Liver (tissue), 9 donors: Measurements from ENCODE around the gene ELOA. TPM values are rescaled to one million over a fixed set of nuclear protein-coding genes. Genes with fewer than 3 reads are reported as not detected.

ENCODE experiments used
- DNase-seq: peaks from one replicate; pipeline ENCODE4 v3.0.0-alpha.2; 2017; ENCODE audit warnings: low spot score
- H3K27ac ChIP-seq, 2 donors: one replicate each; pipeline ENCODE4 v1.7.0; 2013; ENCODE audit warnings: inconsistent platforms in 2 of 2, low read length in 2 of 2, control low read depth in 1 of 2, low read depth in 1 of 2, mild to moderate bottlenecking in 1 of 2
- H3K27me3 ChIP-seq, 4 donors: one replicate each; pipeline versions ENCODE4 v1.6.1 to v1.7.0; 2013; ENCODE audit warnings: low read length in 3 of 4, inconsistent platforms in 1 of 4, mild to moderate bottlenecking in 1 of 4, moderate library complexity in 1 of 4; ENCODE audit not compliant: control insufficient read depth in 4 of 4, insufficient read depth in 4 of 4
- H3K36me3 ChIP-seq, 4 donors: one replicate each; pipeline versions ENCODE4 v1.6.1 to v1.7.0; 2013; ENCODE audit warnings: low read length in 3 of 4, mild to moderate bottlenecking in 3 of 4, low read depth in 1 of 4, moderate library complexity in 1 of 4; ENCODE audit not compliant: control insufficient read depth in 4 of 4, insufficient read depth in 3 of 4
- H3K4me1 ChIP-seq, 4 donors: one replicate each; pipeline versions ENCODE4 v1.6.1 to v1.7.0; 2013; ENCODE audit warnings: low read length in 3 of 4, mild to moderate bottlenecking in 3 of 4, moderate library complexity in 1 of 4; ENCODE audit not compliant: control insufficient read depth in 4 of 4, insufficient read depth in 4 of 4
- H3K4me3 ChIP-seq, 3 donors: one replicate each; pipeline versions ENCODE4 v1.6.1 to v1.7.0; 2013; ENCODE audit warnings: low read length in 3 of 3, control low read depth in 1 of 3, low read depth in 1 of 3, mild to moderate bottlenecking in 1 of 3
- H3K9ac ChIP-seq, 2 donors: one replicate each; pipeline ENCODE4 v1.7.0; 2013; ENCODE audit warnings: low read length in 2 of 2, mild to moderate bottlenecking in 2 of 2, moderate library complexity in 2 of 2, control low read depth in 1 of 2, low read depth in 1 of 2
- H3K9me3 ChIP-seq, 4 donors: one replicate each; pipeline versions ENCODE4 v1.6.1 to v1.7.0; 2013; ENCODE audit warnings: low read length in 3 of 4; ENCODE audit not compliant: control insufficient read depth in 4 of 4
- ATF3 ChIP-seq: IDR thresholded peaks from 2 replicates; pipeline ENCODE4 v1.6.1; 2016; ENCODE audit warnings: antibody characterized with exemption
- CTCF ChIP-seq: fragments of 150-350 bp; IDR thresholded peaks from 2 replicates; pipeline ENCODE4 v1.5.1; 2017; ENCODE audit warnings: improper control_type of control experiment, low read depth, low read length; ENCODE audit not compliant: missing input control
- EGR1 ChIP-seq, 2 donors: IDR thresholded peaks; 2 replicates each; pipeline ENCODE4 v1.6.1; 2016 to 2018; ENCODE audit warnings: antibody characterized with exemption in 2 of 2, low read depth in 2 of 2
- FOXA2 ChIP-seq: IDR thresholded peaks from 2 replicates; pipeline ENCODE4 v1.6.1; 2016; ENCODE audit warnings: antibody characterized with exemption
- HNF4G ChIP-seq: IDR thresholded peaks from 2 replicates; pipeline ENCODE4 v1.6.1; 2016; ENCODE audit warnings: antibody characterized with exemption
- JUND ChIP-seq, 2 donors: IDR thresholded peaks; 2 replicates each; pipeline ENCODE4 v1.6.1; 2016; ENCODE audit warnings: antibody characterized with exemption in 2 of 2
- MAX ChIP-seq: IDR thresholded peaks from 2 replicates; pipeline ENCODE4 v1.6.1; 2016; ENCODE audit warnings: antibody characterized with exemption
- RAD21 ChIP-seq, 2 donors: IDR thresholded peaks; 2 replicates each; pipeline ENCODE4 v1.6.1; 2016; ENCODE audit warnings: antibody characterized with exemption in 2 of 2, mild to moderate bottlenecking in 2 of 2
- REST ChIP-seq: IDR thresholded peaks from 2 replicates; pipeline ENCODE4 v1.6.1; 2016; ENCODE audit warnings: antibody characterized with exemption, mild to moderate bottlenecking
- SP1 ChIP-seq: IDR thresholded peaks from 2 replicates; pipeline ENCODE4 v1.6.1; 2018; ENCODE audit warnings: antibody characterized with exemption, mild to moderate bottlenecking
- ZBTB33 ChIP-seq: IDR thresholded peaks from 2 replicates; pipeline ENCODE4 v1.6.1; 2016; ENCODE audit warnings: antibody characterized with exemption
- WGBS: extraction: QIAGEN DNeasy Blood & Tissue Kit; methylation state at CpG from one replicate; pipeline ENCODE4 v1.1.7; 2013; 5-methylcytosine and 5-hydroxymethylcytosine counted together
- polyA plus RNA-seq, 2 donors: library from polyadenylated mRNA; stranded (reverse) in 1 of 2; unstranded in 1 of 2; fragments of 200-250 nt in 1 of 2; fragments of >200 nt in 1 of 2; fragmentation: Nextera tagmentation in 1 of 2; extraction: Ambion mirVana in 1 of 2; gene quantifications; one replicate each; pipeline versions ENCODE4 v1.2.1 to v1.2.3, GENCODE V29; 2013 to 2015
- total RNA-seq, 2 donors: library from RNA; depleted of rRNA; stranded (reverse); fragments of >200 nt; gene quantifications; one replicate each; pipeline ENCODE4 v1.2.3, GENCODE V29; 2014
- donor health status: healthy.
- donor health status: healthy.
- donor health status: healthy.
- donor health status: healthy.
- donor health status: healthy.

The ELOA gene
- total and polyA plus RNA-seq, 4 donors: 11.1 to 34.9 (median 24.3) TPM

- TF ChIP-seq ZBTB33 (no peak), MAX (no peak), EGR1 (IDR thresholded peaks at IDR 0.05; ENCODE audit: low read depth in 2 of 2) (no peak), CTCF (no peak), ATF3 (no peak), FOXA2 (no peak), REST (no peak), JUND (IDR thresholded peaks at IDR 0.05) (no peak), SP1 (no peak), RAD21 (IDR thresholded peaks at IDR 0.05) (no peak), HNF4G (no peak)
- Histone ChIP-seq H3K36me3 (peaks cover 2 to 22% (median 9%) of the 10 kb centered on the region in 4 donors), H3K4me3 (no peak overlapping the region), H3K4me1 (peaks cover 12 to 52% (median 42%) of the 10 kb centered on the region in 4 donors), H3K27ac (peak overlapping the region; percentile 99 to 100), H3K27me3 (no peaks in the 10 kb centered on the region), H3K9ac (no peak overlapping the region), H3K9me3 (no peaks in the 10 kb centered on the region)
- no peak for DNase-seq
- WGBS: 72% methylated on average over 12 of the region's 12 CpGs
Measured at GRCh38 chr1:23798662-23799142, 55.4 kb downstream of the ELOA start.

- Histone ChIP-seq H3K4me1 (peaks cover 12 to 54% (median 43%) of the 10 kb centered on the region in 4 donors), H3K4me3 (peak overlapping the region in 2 of 3 donors; percentile 80), H3K9ac (peak overlapping the region in 1 of 2 donors; percentile 53), H3K9me3 (no peaks in the 10 kb centered on the region), H3K27ac (peak overlapping the region; percentile 99 to 100), H3K36me3 (peaks cover 2 to 25% (median 9%) of the 10 kb centered on the region in 4 donors), H3K27me3 (no peaks in the 10 kb centered on the region)
- no peak for DNase-seq
- 74% methylated on average over 7 of the region's 7 CpGs for WGBS
- TF ChIP-seq RAD21 (IDR thresholded peaks at IDR 0.05): no peak
Measured at GRCh38 chr1:23799255-23799569, 55.9 kb downstream of the ELOA start.
